ENCODE data around the gene TOX2. TPM values are rescaled to one million over a fixed set of nuclear protein-coding genes. Genes with fewer than 3 reads are reported as not detected.

The TOX2 gene
- total RNA-seq, 1 experiment from 2014 or later, result 117 TPM

GRCh38 chr20:44005661-44006060 is 91.0 kb downstream of the TOX2 start:
- intact Hi-C loops (cut with micrococcal nuclease; ENCODE audit: unreplicated experiment), result no loop called here
- TF ChIP-seq EZH2 (IDR thresholded peaks at IDR 0.05; ENCODE audit: borderline replicate concordance, low read depth, low read length, poor library complexity, severe bottlenecking) (no peak), CTCF (conservative IDR thresholded peaks at IDR 0.05; ENCODE audit: low read depth, low read length) (no peak)
- H3K27ac ChIP-seq (ENCODE audit: low read depth, low read length, poor library complexity, severe bottlenecking), result no peak overlapping the region
- peaks cover 15% of the 10 kb centered on the region for H3K36me3 ChIP-seq (ENCODE audit: insufficient read depth, low read length, poor library complexity, severe bottlenecking)
- no peak overlapping the region for H3K4me3 ChIP-seq (ENCODE audit: low read depth, low read length, poor library complexity, severe bottlenecking)
- BruUV-seq (replicated peaks), result no TSS peak
- DNase-seq (ENCODE audit: low spot score), result no peak
- H3K9me3 ChIP-seq (ENCODE audit: low read depth, low read length, poor library complexity, severe bottlenecking), result no peaks in the 10 kb centered on the region
- ChIA-PET POLR2A (ENCODE audit: low non-redundant PET) (no interaction called here), CTCF (interaction anchor here (0.6 to 0.7 kb wide), 2 partner anchors 94 to 706 kb away, joined by 3 read pairs; no protein-coding TSS in a partner anchor)
- no peaks in the 10 kb centered on the region for H3K27me3 ChIP-seq (replicated peaks; ENCODE audit: insufficient read depth, low read depth, low read length, poor library complexity)
- peaks cover 12% of the 10 kb centered on the region for H3K4me1 ChIP-seq (ENCODE audit: insufficient read depth, low read length, poor library complexity, severe bottlenecking)

GRCh38 chr20:44006126-44006525 is 91.5 kb downstream of the TOX2 start:
- H3K27me3 ChIP-seq (replicated peaks; ENCODE audit: insufficient read depth, low read depth, low read length, poor library complexity), result no peaks in the 10 kb centered on the region
- BruUV-seq (replicated peaks), result no TSS peak
- no peak overlapping the region for H3K27ac ChIP-seq (ENCODE audit: low read depth, low read length, poor library complexity, severe bottlenecking)
- POLR2A ChIA-PET (ENCODE audit: low non-redundant PET), result no interaction called here
- peaks cover 16% of the 10 kb centered on the region for H3K4me1 ChIP-seq (ENCODE audit: insufficient read depth, low read length, poor library complexity, severe bottlenecking)
- CTCF ChIA-PET, result no interaction called here
- no peak for TF ChIP-seq EZH2 (IDR thresholded peaks at IDR 0.05; ENCODE audit: borderline replicate concordance, low read depth, low read length, poor library complexity, severe bottlenecking)
- TF ChIP-seq CTCF (conservative IDR thresholded peaks at IDR 0.05; ENCODE audit: low read depth, low read length), result no peak
- no peaks in the 10 kb centered on the region for H3K9me3 ChIP-seq (ENCODE audit: low read depth, low read length, poor library complexity, severe bottlenecking)
- peaks cover 15% of the 10 kb centered on the region for H3K36me3 ChIP-seq (ENCODE audit: insufficient read depth, low read length, poor library complexity, severe bottlenecking)
- DNase-seq (ENCODE audit: low spot score), result no peak
- no peak overlapping the region for H3K4me3 ChIP-seq (ENCODE audit: low read depth, low read length, poor library complexity, severe bottlenecking)
- intact Hi-C loops (cut with micrococcal nuclease; ENCODE audit: unreplicated experiment), result no loop called here

DNA sequence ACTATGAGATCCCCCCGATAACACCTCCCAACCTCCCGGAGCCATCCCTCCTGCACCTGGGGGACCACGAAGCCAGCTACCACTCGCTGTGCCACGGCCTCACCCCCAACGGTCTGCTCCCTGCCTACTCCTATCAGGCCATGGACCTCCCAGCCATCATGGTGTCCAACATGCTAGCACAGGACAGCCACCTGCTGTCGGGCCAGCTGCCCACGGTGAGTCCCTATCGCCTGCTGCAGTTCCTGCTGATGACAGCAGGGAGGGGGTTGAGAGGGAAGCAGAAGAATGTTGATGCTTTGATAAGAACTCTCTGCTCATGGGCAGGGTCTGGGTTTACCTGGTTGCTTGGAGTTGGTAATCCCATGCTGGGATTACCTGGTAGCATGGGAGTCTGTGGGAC is 91.9 kb downstream of the TOX2 start:
- no TSS peak for BruUV-seq (replicated peaks)
- DNase-seq (ENCODE audit: low spot score), result no peak
- H3K36me3 ChIP-seq (ENCODE audit: insufficient read depth, low read length, poor library complexity, severe bottlenecking), result peaks cover 15% of the 10 kb centered on the region
- no peaks in the 10 kb centered on the region for H3K27me3 ChIP-seq (replicated peaks; ENCODE audit: insufficient read depth, low read depth, low read length, poor library complexity)
- no peak overlapping the region for H3K4me3 ChIP-seq (ENCODE audit: low read depth, low read length, poor library complexity, severe bottlenecking)
- POLR2A ChIA-PET (ENCODE audit: low non-redundant PET), result no interaction called here
- TF ChIP-seq EZH2 (IDR thresholded peaks at IDR 0.05; ENCODE audit: borderline replicate concordance, low read depth, low read length, poor library complexity, severe bottlenecking) (no peak), CTCF (conservative IDR thresholded peaks at IDR 0.05; ENCODE audit: low read depth, low read length) (no peak)
- intact Hi-C loops (cut with micrococcal nuclease; ENCODE audit: unreplicated experiment), result no loop called here
- no peaks in the 10 kb centered on the region for H3K9me3 ChIP-seq (ENCODE audit: low read depth, low read length, poor library complexity, severe bottlenecking)
- H3K4me1 ChIP-seq (ENCODE audit: insufficient read depth, low read length, poor library complexity, severe bottlenecking), result peaks cover 21% of the 10 kb centered on the region
- H3K27ac ChIP-seq (ENCODE audit: low read depth, low read length, poor library complexity, severe bottlenecking), result no peak overlapping the region
- CTCF ChIA-PET, result no interaction called here

Measured in A673 (cell line).